ENCODE results near the gene SIK3. TPM values are rescaled to one million over a fixed set of nuclear protein-coding genes. Genes with fewer than 3 reads are reported as not detected.

Gene SIK3
- total and polyA plus RNA-seq, 12 donors, result 9.9 to 47.3 (median 36.5) TPM

DNA sequence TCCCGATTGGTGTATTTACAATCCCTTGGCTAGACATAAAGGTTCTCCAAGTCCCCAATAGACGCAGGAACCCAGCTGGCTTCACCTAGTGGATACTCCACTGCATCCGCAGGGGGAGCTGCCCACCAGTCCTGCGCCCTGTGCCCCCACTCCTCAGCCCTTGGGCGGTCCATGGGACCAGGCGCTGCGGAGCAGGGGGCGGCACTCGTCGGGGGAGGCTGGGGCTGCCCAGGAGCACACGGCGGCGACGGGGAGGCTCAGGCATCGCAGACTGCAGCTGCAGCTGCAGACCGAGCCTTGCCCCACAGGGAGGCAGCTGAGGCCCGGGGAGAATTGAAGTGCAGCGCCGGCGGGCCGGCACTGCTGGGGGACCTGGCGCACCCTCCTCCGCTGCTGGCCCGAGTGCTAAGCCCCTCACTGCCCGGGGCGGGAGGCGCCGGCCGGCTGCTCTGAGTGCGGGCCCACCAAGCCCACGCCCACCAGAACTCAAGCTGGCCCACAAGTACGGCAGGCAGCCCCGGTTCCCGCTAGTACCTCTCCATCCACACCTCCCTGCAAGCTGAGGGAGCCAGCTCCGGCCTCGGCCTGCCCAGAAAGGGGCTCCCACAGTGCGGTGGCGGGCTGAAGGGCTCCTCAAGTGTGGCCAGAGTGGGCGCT is 12.2 kb upstream of the SIK3 start:
- Histone ChIP-seq H3K27me3 (no peaks in the 10 kb centered on the region), H3K9me3 (peaks cover 0 to 6% (median 0%) of the 10 kb centered on the region in 11 donors), H3K4me1 (peaks cover 0 to 6% (median 0%) of the 10 kb centered on the region in 9 donors), H3K27ac (no peak overlapping the region), H3K4me3 (no peak overlapping the region), H3K36me3 (no peaks in the 10 kb centered on the region)
- intact Hi-C loops (cut with DNase I), result no loop called here
- peak in 1 of 8 donors; percentile 49 for ATAC-seq
- WGBS, 2 donors, result 91 to 97% methylated on average over 37 to 39 of the region's 39 CpGs
- TF ChIP-seq, protein P1, sequence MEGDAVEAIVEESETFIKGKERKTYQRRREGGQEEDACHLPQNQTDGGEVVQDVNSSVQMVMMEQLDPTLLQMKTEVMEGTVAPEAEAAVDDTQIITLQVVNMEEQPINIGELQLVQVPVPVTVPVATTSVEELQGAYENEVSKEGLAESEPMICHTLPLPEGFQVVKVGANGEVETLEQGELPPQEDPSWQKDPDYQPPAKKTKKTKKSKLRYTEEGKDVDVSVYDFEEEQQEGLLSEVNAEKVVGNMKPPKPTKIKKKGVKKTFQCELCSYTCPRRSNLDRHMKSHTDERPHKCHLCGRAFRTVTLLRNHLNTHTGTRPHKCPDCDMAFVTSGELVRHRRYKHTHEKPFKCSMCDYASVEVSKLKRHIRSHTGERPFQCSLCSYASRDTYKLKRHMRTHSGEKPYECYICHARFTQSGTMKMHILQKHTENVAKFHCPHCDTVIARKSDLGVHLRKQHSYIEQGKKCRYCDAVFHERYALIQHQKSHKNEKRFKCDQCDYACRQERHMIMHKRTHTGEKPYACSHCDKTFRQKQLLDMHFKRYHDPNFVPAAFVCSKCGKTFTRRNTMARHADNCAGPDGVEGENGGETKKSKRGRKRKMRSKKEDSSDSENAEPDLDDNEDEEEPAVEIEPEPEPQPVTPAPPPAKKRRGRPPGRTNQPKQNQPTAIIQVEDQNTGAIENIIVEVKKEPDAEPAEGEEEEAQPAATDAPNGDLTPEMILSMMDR (IDR thresholded peaks at IDR 0.05), result no peak
- no peak for DNase-seq

GRCh38 chr11:117107701-117108590 is 9.7 kb upstream of the SIK3 start:
- TF ChIP-seq, protein P1 (IDR thresholded peaks at IDR 0.05), result peak in 1 of 9 donors; percentile 2
- no peak overlapping the region for H3K4me3 ChIP-seq
- H3K9me3 ChIP-seq, result peaks cover 0 to 6% (median 0%) of the 10 kb centered on the region in 11 donors
- H3K27me3 ChIP-seq, result no peaks in the 10 kb centered on the region
- peaks cover 0 to 6% (median 0%) of the 10 kb centered on the region in 9 donors for H3K4me1 ChIP-seq
- ATAC-seq, result no peak
- DNase-seq, result no peak
- H3K27ac ChIP-seq, result peak overlapping the region in 3 of 10 donors; percentile 52 to 64 (median 56)
- no peaks in the 10 kb centered on the region for H3K36me3 ChIP-seq
- 64% methylated on average over 5 of the region's 5 CpGs for WGBS, 2 donors
- intact Hi-C loops (cut with DNase I), result loop anchor here in 9 of 10 donors (2.0 to 10.0 kb wide), 9 partner anchors 34 to 317 kb away; partner anchors contain the start of genes APOA5 (in 7 of the 9) and PAFAH1B2 (in 1 of the 9)

DNA sequence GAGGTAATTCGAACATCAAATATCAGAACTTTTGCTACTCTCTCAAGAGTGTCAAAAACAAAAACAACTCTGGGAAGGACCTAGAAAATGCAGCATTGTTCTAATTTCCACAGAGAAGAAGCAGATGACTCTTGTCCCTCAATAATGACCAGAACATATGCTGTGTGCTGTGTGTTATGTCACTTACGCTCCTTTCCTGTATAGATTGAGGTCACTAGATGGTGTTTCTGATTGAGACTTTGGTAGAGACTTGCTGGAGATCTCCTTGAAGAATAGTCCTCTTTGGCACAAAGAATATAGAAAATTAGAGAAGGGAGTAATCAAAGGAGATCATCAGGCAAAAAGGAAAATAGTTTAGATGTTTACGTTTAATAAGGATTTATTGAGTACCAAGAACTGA is 2.3 kb upstream of the SIK3 start:
- no peak for DNase-seq
- ATAC-seq, result no peak
- H3K4me1 ChIP-seq, result peaks cover 11 to 40% (median 31%) of the 10 kb centered on the region in 9 donors
- intact Hi-C loops (cut with DNase I), result loop anchor here in 5 of 10 donors (2.0 to 10.0 kb wide), 5 partner anchors 124 to 308 kb away; partner anchors contain the start of gene APOA5 (in 1 of the 5)
- H3K4me3 ChIP-seq, result no peak overlapping the region
- no peaks in the 10 kb centered on the region for H3K27me3 ChIP-seq
- no peaks in the 10 kb centered on the region for H3K9me3 ChIP-seq
- 73 to 79% methylated on average over 3 of the region's 3 CpGs for WGBS, 2 donors
- H3K36me3 ChIP-seq, result no peaks in the 10 kb centered on the region
- TF ChIP-seq, protein P1 (IDR thresholded peaks at IDR 0.05), result no peak
- H3K27ac ChIP-seq, result peak overlapping the region in 8 of 10 donors; percentile 13 to 100 (median 98)

DNA sequence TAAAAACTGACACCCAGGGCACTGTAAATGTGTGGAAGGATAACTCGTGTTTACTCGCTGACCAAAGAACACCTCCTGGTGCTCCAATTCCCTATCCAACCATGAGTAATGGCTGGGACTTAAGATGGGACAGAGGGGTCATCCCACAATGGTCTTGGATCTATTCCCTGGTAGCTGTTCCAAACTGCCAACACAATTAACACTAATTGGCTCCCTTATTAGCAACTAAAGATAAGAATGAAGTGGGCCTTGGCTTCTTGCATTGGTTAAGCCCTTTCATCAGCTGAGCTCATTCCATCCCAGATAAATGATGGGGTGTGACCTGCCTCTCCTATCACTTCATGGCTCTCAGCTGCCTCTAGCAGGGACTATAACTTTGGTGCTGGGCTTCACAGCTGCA is 1.5 kb upstream of the SIK3 start:
- H3K27me3 ChIP-seq, result no peaks in the 10 kb centered on the region
- no peak overlapping the region for H3K4me3 ChIP-seq
- ATAC-seq (peak in 2 of 8 donors; percentile 14 to 17), DNase-seq (no peak)
- no peaks in the 10 kb centered on the region for H3K36me3 ChIP-seq
- peaks cover 11 to 49% (median 39%) of the 10 kb centered on the region in 9 donors for H3K4me1 ChIP-seq
- WGBS, 2 donors, result 45 to 60% methylated on average over 2 of the region's 2 CpGs
- H3K27ac ChIP-seq, result peak overlapping the region; percentile 91 to 100 (median 98)
- TF ChIP-seq, protein P1 (IDR thresholded peaks at IDR 0.05), result no peak
- H3K9me3 ChIP-seq, result no peaks in the 10 kb centered on the region
- intact Hi-C loops (cut with DNase I), result loop anchor here in 8 of 10 donors (2.0 to 10.0 kb wide), 12 partner anchors 57 to 307 kb away; partner anchors contain the start of gene APOA5 (in 1 of the 8)
